ENCODE results near the gene ISOC2.

Gene ISOC2, protein sequence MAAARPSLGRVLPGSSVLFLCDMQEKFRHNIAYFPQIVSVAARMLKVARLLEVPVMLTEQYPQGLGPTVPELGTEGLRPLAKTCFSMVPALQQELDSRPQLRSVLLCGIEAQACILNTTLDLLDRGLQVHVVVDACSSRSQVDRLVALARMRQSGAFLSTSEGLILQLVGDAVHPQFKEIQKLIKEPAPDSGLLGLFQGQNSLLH

DNA sequence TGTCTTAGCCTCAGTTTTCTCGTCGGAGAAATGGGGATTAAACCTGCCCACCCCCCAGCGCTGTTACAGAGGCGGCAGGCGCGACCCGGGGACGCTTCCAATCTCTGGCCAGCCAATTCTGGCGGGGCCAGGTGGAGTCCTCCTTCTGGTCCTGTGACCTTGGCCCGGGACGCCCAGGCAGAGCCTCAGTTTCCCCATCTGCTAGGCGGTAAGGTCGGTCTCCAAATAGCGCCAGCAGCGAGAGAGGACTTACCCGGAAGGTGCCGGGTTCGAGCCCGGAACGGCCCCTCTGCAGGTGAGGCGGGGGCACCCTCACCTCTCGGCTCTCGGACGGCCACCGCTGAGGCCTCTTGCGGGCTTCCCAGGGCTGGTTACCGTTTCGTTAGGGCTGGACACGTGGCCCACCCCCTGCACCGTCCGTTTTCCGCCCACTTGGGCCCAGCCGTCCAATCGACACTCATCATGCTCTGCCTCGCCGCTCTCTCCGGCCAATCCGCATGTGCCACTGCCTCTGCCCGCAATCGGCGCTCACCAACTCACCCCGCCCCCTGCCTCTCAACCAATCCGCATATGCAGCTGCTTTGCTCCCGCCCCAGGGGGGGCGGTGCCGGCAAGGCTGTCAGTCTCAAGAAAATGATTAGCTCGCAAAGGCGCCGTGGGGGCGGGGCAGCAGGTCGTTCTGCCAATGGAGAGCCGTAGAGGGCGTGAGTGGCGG is at the start of gene ISOC2:
Gene ISOC2 (minus strand): TSS at position 384 of the 715 bp plus-strand sequence. CDS start 5,156 bp downstream, outside the sequence.
- TF ChIP-seq, protein P1, sequence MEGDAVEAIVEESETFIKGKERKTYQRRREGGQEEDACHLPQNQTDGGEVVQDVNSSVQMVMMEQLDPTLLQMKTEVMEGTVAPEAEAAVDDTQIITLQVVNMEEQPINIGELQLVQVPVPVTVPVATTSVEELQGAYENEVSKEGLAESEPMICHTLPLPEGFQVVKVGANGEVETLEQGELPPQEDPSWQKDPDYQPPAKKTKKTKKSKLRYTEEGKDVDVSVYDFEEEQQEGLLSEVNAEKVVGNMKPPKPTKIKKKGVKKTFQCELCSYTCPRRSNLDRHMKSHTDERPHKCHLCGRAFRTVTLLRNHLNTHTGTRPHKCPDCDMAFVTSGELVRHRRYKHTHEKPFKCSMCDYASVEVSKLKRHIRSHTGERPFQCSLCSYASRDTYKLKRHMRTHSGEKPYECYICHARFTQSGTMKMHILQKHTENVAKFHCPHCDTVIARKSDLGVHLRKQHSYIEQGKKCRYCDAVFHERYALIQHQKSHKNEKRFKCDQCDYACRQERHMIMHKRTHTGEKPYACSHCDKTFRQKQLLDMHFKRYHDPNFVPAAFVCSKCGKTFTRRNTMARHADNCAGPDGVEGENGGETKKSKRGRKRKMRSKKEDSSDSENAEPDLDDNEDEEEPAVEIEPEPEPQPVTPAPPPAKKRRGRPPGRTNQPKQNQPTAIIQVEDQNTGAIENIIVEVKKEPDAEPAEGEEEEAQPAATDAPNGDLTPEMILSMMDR (conservative IDR thresholded peaks at IDR 0.05; ENCODE audit: low read length) = no peak
- peak; percentile 100 for DNase-seq (ENCODE audit: low read depth)
- peak within 1 kb of the TSS; percentile 99 for H3K4me3 ChIP-seq (ENCODE audit: low read length)

DNA sequence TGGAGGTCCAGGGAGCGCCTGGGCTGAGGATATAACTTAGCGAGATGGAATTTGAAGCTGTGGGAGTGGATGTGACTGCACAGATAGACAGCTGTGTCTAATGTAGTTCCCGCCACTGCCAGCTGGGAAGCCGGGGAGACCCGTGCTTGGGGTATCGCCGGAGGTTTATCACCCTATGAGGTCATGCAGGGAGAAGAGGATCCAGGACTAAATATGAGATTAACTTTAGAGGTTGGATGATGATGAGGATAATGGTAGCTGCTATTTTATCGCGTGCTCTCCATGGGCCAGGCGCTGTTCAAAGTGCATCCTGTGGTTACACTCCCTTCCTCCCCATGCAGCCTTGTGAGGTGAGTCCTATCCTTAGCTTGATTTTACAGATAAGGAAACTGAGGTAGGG is 46.7 kb upstream of the ISOC2 start:
- DNase-seq (ENCODE audit: low read depth) = no peak
- TF ChIP-seq, protein P1 (conservative IDR thresholded peaks at IDR 0.05; ENCODE audit: low read length) = no peak

DNA sequence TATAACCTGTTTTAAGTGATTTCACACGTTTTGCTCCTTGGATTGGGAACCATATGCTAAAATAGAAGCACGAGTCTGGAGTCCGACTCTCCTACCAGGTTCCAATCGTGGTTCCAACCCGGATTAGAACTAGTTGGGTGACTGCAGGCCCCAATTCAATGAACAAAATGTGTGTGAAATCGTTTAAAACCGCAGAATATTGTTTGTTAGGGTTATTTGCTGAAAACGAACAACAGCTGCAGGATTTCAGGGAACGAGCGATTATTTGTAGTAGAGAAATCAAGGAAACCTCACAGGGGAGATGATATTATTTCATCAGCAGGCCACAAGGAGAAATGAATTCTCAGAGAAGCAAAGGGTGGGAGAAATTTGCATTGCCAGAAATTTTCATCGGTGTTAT is 43.5 kb upstream of the ISOC2 start:
- TF ChIP-seq, protein P1 (conservative IDR thresholded peaks at IDR 0.05; ENCODE audit: low read length) = no peak
- DNase-seq (ENCODE audit: low read depth) = no peak
- H3K4me3 ChIP-seq (ENCODE audit: low read length) = no peak overlapping the region

More for the DNA sequence above, 46.7 kb upstream of the ISOC2 start:
- no peak overlapping the region for H3K4me3 ChIP-seq (ENCODE audit: low read length)

DNA sequence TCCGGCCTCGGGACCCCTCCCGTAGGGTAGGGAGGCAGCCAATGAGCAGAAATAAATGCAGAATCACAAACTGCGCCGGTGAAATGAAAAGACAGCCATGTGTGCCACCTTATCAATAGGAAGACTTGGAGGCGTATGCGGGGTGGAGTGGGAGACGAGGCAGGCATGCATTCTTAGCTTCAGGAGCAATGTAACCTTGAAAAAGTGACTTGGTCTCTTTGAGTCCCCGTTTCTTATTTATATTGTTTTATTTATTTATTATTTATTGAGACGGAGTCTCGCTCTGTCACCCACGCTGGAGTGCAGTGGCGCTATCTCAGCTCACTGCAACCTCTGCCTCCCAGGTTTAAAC is 42.8 kb upstream of the ISOC2 start:
- TF ChIP-seq, protein P1 (conservative IDR thresholded peaks at IDR 0.05; ENCODE audit: low read length) = no peak
- no peak for DNase-seq (ENCODE audit: low read depth)
- no peak overlapping the region for H3K4me3 ChIP-seq (ENCODE audit: low read length)

DNA sequence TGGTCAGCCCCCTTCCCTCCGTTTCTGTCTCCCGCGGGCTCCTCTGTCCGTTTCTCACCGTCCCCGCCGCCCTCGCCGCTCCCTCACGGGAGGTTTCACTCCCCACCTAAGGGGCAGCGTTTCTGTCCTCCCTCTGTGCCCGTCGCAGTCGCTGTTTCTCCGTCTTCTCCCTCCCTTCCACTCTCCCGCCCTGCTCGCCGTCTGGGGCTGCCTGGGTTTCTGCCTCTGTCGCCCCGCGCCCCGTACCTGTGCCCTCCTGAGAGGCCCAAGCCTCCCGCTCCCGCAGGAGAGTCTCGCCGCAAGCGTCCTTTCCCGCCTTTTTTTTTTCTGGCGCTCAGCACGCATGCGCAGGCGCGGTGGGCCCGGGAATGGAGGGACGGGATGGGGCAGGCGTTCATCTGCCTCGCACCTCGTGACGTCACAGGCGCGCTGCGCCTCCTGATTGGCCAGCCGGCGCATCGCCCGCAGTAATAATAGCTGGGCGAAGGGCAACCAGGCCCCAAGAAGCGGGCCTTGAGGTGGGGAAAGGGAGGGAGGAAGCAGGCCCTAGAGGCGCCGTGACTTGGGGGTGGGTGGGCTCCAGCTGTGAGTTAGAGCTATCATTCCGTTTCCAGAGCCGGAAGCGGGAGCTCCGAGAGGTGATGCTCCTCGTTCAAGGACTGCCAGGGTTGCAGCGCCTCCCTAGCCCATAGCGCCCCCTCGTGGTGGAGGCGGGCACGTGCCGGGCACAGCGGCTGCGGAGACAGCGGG is 42.2 kb upstream of the ISOC2 start:
- peak overlapping the region; percentile 69 for H3K4me3 ChIP-seq (ENCODE audit: low read length)
- TF ChIP-seq, protein P1 (conservative IDR thresholded peaks at IDR 0.05; ENCODE audit: low read length) = peak; percentile 93
- peak; percentile 80 for DNase-seq (ENCODE audit: low read depth)

DNA sequence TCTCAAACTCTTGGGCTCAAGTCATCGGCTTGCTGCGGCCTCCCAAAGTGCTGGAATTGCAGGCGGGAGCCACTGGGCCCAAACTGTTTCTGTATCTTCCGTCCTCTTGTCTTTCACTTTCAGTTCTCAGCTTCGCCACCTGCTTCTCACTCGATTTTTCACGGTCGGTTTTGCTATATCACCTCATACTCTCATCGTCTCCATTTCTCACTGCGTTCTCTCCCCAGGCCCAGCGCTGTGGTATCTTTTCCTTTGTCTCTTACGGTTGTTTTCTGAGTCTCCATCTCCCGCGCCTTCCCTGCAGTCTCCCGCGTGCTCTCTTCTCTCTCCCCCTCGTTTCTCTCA is 41.7 kb upstream of the ISOC2 start:
- H3K4me3 ChIP-seq (ENCODE audit: low read length) = no peak overlapping the region
- DNase-seq (ENCODE audit: low read depth) = no peak
- TF ChIP-seq, protein P1 (conservative IDR thresholded peaks at IDR 0.05; ENCODE audit: low read length) = no peak

All from AG10803 (cell line).